OCI-LY3 (cell line): Measurements from ENCODE around the gene BICD1.

ENCODE experiments used
- H2AFZ ChIP-seq: fragments of 200-600, 300-600 bp; shearing (Covaris generic); 2 replicates; pipeline ENCODE4 v1.6.0; 2014; ENCODE audit warnings: antibody characterized with exemption, low read depth, low read length
- H3K27ac ChIP-seq: fragments of 200-600, 300-600 bp; sonication (generic); 2 replicates; pipeline ENCODE4 v1.5.1; 2014; ENCODE audit warnings: mild to moderate bottlenecking, low read length, moderate library complexity, mixed read lengths
- H3K27me3 ChIP-seq: fragments of 200-600, 300-600 bp; sonication (generic); 2 replicates; pipeline ENCODE4 v1.6.1; 2014; ENCODE audit warnings: low read depth, low read length, mixed read lengths
- H3K36me3 ChIP-seq: fragments of 200-600, 300-600 bp; sonication (generic); replicated peaks from 2 replicates; pipeline ENCODE3; 2014; ENCODE audit warnings: low read depth, low read length, mixed read lengths
- H3K4me1 ChIP-seq: fragments of 300-600, 200-600 bp; sonication (generic); 2 replicates; pipeline ENCODE4 v1.6.1; 2014; ENCODE audit warnings: low read length, mixed read lengths
- H3K4me2 ChIP-seq: fragments of 200-600, 300-600 bp; sonication (generic); 2 replicates; pipeline ENCODE4 v1.6.1; 2014; ENCODE audit warnings: low read length, mixed read lengths
- H3K4me3 ChIP-seq: fragments of 300-600, 200-600 bp; sonication (generic); 2 replicates; pipeline ENCODE4 v1.5.1; 2014; ENCODE audit warnings: antibody characterized with exemption, mild to moderate bottlenecking, low read length, moderate library complexity
- H3K79me2 ChIP-seq: fragments of 300-600, 200-600 bp; shearing (Covaris generic); 2 replicates; pipeline ENCODE4 v1.6.1; 2014; ENCODE audit warnings: mild to moderate bottlenecking, low read length, mixed read lengths
- H3K9ac ChIP-seq: fragments of 300-600, 200-600 bp; shearing (Covaris generic); 2 replicates; pipeline ENCODE4 v1.6.0; 2014; ENCODE audit warnings: mild to moderate bottlenecking, low read length, moderate library complexity
- H3K9me3 ChIP-seq: fragments of 200-600, 300-600 bp; shearing (Covaris generic); 2 replicates; pipeline ENCODE4 v1.6.1; 2014; ENCODE audit warnings: low read length, mixed read lengths; ENCODE audit not compliant: insufficient read depth
- H4K20me1 ChIP-seq: fragments of 200-600, 300-600 bp; sonication (generic); 2 replicates; pipeline ENCODE4 v1.6.1; 2016; ENCODE audit warnings: low read length, mixed read lengths; ENCODE audit not compliant: insufficient read depth
- CTCF ChIP-seq: fragments of 200-600, 300-600 bp; sonication (generic); IDR thresholded peaks from 2 replicates; pipeline ENCODE4 v1.5.1; 2014; ENCODE audit warnings: antibody characterized with exemption, low read length, low read depth
- EZH2phosphoT487 ChIP-seq: fragments of 200-600 bp; shearing (Covaris generic); IDR thresholded peaks from 2 replicates; pipeline ENCODE4 v1.6.1; 2018; ENCODE audit warnings: antibody characterized with exemption, mixed run types, low read depth

BICD1 gene

GRCh38 chr12:32106517-32107358 is at the start of gene BICD1:
Gene BICD1 (plus strand): TSS chr12:32106847. CDS start chr12:32107332, 485 bp downstream.
- H3K27ac ChIP-seq: peak within 1 kb of the TSS; percentile 16; the same call in 1 of the 2 replicates
- peak within 1 kb of the TSS; percentile 90 for H3K4me3 ChIP-seq
- H2AFZ ChIP-seq: peak within 1 kb of the TSS; percentile 57
- peaks cover 19% of the 10 kb centered on the region for H3K4me1 ChIP-seq
- H3K4me2 ChIP-seq: peak within 1 kb of the TSS; percentile 78
- peaks cover 31% of the 10 kb centered on the region for H3K79me2 ChIP-seq
- no peak; the same call in 1 of the 2 replicates for TF ChIP-seq CTCF
- TF ChIP-seq EZH2phosphoT487: no peak
- no peaks in the 10 kb centered on the region for H4K20me1 ChIP-seq
- no peaks in the 10 kb centered on the region for H3K9me3 ChIP-seq
- H3K9ac ChIP-seq: peak within 1 kb of the TSS; percentile 86
- H3K27me3 ChIP-seq: peaks cover 5% of the 10 kb centered on the region; the same call in 1 of the 2 replicates
- peaks cover 3% of the 10 kb centered on the region for H3K36me3 ChIP-seq

- Histone ChIP-seq H4K20me1 (no peaks in the 10 kb centered on the region), H2AFZ (no peak overlapping the region), H3K9me3 (no peaks in the 10 kb centered on the region), H3K9ac (no peak overlapping the region), H3K36me3 (no peaks in the 10 kb centered on the region), H3K4me1 (peaks cover 4% of the 10 kb centered on the region; the same call in 1 of the 2 replicates), H3K79me2 (no peaks in the 10 kb centered on the region), H3K27ac (no peak overlapping the region), H3K27me3 (no peaks in the 10 kb centered on the region), H3K4me3 (no peak overlapping the region), H3K4me2 (peak overlapping the region; percentile 59)
- TF ChIP-seq EZH2phosphoT487: no peak
- TF ChIP-seq CTCF: no peak
Measured at GRCh38 chr12:32061033-32061432, 45.6 kb upstream of the BICD1 start.

- Histone ChIP-seq H3K36me3 (no peaks in the 10 kb centered on the region), H3K79me2 (no peaks in the 10 kb centered on the region), H3K4me3 (no peak overlapping the region), H2AFZ (no peak overlapping the region), H3K4me1 (peaks cover 4% of the 10 kb centered on the region; the same call in 1 of the 2 replicates), H3K4me2 (no peak overlapping the region), H3K27ac (no peak overlapping the region), H3K9ac (no peak overlapping the region), H4K20me1 (no peaks in the 10 kb centered on the region), H3K27me3 (no peaks in the 10 kb centered on the region), H3K9me3 (no peaks in the 10 kb centered on the region)
- TF ChIP-seq EZH2phosphoT487 (no peak), CTCF (no peak)
Measured at GRCh38 chr12:32062881-32063280, 43.8 kb upstream of the BICD1 start.

GRCh38 chr12:32063796-32064195 is 42.9 kb upstream of the BICD1 start:
- Histone ChIP-seq H3K9me3 (no peaks in the 10 kb centered on the region), H3K79me2 (no peaks in the 10 kb centered on the region), H3K4me2 (no peak overlapping the region), H2AFZ (no peak overlapping the region), H3K9ac (no peak overlapping the region), H4K20me1 (no peaks in the 10 kb centered on the region), H3K36me3 (no peaks in the 10 kb centered on the region), H3K27ac (no peak overlapping the region), H3K4me3 (no peak overlapping the region), H3K27me3 (no peaks in the 10 kb centered on the region), H3K4me1 (peaks cover 4% of the 10 kb centered on the region; the same call in 1 of the 2 replicates)
- TF ChIP-seq CTCF (no peak), EZH2phosphoT487 (no peak)
